Esophagus mucosa (tissue), 1 donor: ENCODE results near the gene HOXB7. TPM values are rescaled to one million over a fixed set of nuclear protein-coding genes. Genes with fewer than 3 reads are reported as not detected.

Source experiments
- ATAC-seq: fragments of 200-7000 bp; cut with Tn5 transposase; one replicate; pipeline ENCODE4 v1.9.1; 2020
- total RNA-seq: library from RNA; stranded (reverse); gene quantifications from one replicate; pipeline ENCODE4 v1.2.4, GENCODE V29; 2023
- donor health status: DM: yes; HTN: yes; CAD: no.

Gene HOXB7
- total RNA-seq, 1 donor from 2014 or later, result 2.1 TPM

GRCh38 chr17:48609033-48609432 is 1.8 kb downstream of the HOXB7 start:
- ATAC-seq, result no peak

DNA sequence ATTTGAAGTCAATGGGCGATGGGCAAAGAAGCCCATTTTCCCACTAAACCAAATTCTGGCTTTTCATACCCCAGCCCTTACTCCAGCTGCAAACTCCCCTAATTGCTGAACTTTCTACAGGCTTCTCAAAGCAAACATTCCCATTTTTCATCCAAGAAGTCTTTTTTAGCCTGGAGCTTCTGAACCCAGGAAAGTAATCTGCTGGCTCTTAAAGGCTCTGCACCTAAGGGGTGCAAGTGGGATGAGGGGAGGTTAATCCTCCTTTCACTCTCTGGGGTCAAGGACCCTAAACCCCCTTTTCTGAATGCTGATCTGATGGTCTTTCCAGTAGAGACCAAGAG is 2.4 kb downstream of the HOXB7 start:
- no peak for ATAC-seq

DNA sequence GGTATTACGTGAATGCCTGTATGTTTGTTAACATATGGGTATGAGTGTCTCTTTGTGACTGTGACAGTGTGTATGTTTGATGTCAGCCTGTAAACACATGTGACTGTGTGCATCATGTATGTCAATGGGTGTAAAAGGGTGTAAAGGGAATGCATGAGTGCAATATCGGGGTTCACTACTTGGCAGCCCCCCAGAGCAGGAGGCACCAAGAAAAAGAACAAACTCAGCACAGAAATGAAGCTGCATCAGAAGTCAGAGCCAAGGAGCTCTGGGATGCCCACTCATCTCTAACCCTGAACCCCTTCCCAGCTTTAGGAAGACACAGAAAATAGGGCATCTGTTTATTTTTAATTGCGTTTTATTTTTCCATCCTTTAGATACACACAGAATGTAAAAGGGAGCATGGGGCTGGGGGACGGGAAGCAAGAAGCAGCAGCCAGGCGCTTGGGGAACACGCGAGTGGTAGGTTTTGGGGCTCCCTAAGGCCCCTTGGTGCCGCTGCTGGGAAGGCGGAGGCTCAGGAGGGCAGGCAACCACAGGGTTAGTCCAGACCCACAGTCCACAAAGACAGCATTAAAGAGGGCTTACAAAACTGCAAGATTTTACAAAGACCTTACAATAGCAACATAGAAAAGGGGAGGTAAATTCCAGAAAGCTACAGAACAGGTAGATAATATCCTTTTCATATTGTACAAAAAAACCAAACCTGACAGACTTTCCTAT is 3.8 kb downstream of the HOXB7 start:
- ATAC-seq, result no peak

DNA sequence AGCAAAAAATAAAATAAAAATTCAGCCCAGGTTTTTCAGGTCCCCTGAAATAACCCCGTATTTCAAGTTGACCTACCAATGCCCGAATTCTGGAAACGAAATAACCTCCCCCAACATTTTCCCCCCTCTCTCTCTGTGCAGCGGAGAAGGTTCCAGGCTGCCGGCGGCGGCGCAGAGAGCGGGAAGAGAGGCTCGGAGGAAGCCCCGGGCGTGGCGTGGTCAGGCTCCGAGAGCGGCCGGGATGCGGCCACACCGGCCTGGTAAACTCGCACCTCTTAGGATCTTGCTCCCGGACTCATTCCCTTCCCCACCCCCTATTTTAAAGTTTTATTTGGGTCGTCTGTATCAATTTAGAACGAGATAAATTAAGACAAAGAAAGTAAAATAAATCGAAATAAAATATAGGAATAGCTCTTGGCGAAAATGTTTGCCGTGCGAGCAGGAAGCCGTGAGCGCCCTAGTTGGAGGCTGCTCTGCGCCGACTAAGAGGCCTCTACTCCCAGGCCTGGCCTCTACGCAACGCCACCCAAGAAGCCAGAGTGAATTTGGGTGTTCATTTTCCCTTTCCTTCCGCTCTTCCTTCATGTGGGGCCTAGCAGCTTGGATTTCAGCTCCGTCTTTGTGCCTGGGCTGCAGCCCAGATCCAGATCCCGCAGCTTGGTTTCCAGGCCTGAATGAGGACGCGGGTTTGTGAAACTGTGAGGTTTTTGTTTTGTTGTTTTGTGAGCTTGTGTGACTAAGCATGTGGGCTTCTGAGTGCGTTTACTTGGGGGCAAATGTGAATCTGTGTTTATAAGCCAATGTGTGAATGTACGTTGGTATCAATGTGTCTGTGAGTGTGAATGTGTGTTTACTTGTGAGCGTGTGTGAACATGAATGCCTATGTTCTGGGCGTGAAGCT is 4.6 kb downstream of the HOXB7 start:
- no peak for ATAC-seq

DNA sequence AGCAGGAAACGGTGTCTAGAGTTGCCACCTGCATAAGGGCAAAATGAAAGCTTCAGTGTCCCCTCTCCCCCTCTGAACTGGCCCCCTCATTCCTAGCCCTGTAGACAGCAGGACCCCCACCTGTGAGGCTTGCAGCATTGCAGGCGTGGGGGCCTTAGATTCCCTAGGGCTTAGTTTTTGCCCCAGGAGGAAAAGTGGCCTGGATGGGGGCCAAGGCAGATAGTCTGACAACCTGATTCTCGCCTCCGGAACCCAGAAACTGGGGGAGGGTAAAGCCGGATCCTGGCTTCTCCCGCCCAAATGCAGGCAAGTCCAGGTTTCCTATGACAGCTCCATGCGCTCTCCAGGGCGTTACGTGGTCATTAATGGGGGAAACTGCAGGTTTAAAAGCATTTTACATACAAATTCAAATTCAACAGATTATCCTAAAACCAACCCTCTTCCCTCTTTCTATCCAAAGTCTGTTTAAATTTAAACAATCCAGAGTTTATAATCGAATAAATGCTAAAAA is 5.4 kb downstream of the HOXB7 start:
- ATAC-seq, result no peak

- ATAC-seq, result no peak
Observed at GRCh38 chr17:48604770-48605329, 6.0 kb downstream of the HOXB7 start, which contains the start of gene HOXB6. Gene HOXB6, minus strand, starts transcription at chr17:48604986. Its CDS starts 6,836 bp downstream, at chr17:48598150.

DNA sequence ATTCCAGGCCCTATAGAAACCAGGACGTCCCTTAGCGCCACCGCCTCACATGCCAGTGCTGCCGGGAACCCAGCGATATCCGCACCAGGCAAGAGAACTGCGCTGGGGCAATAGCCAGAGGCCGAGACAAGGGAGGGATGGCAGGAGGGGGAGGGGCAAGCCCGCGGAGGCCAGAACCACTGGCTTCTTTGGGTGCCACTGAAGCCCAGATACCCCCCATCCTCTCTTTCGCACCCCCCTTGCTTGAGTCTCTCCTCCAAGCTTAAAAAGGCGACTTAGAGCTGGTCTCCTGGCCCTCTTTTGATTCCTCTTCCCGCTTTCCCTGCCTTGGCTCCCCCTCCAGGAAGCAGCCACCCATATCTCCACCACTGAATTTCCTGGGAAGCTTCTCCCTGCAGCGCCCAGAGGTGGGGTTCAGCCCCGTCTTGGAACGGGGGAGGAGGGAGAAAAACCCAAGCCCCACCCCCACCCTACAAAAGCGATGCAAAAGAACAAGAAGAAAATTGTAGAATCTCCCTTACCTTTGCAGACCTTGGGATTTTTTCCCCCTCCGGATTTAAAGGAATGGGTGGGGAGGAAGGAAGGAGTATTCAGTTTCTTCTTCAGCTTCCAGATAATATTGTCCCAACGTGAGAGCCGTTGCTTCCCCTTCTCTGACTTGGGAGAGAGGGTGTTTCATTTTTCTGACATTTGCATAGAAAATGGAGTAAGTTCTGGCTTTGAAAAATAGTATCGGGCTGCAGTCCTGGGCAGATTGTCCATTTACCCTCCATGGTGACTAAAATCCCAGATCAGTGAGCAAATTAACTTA is 6.7 kb downstream of the HOXB7 start:
- no peak for ATAC-seq

GRCh38 chr17:48601539-48602425 is 9.0 kb downstream of the HOXB7 start:
- ATAC-seq, result no peak

DNA sequence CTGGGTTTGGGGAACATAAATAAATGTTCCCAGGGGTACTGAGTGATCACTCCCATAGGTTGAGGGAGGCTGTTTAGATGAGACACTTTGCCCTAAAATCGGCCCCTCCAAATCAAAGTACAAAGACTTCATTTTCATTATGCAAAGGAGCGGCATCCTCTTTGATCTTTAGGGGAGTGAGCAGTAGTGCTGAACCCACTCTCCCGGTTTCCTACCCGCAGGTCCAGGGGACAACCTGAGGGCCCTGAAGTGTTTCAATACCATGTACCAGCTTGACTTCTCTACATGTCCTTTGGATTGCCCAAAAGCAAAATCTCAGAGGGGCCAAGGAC is 9.6 kb downstream of the HOXB7 start:
- no peak for ATAC-seq

- ATAC-seq, result no peak
Observed at GRCh38 chr17:48600244-48601098, 10.3 kb downstream of the HOXB7 start.

DNA sequence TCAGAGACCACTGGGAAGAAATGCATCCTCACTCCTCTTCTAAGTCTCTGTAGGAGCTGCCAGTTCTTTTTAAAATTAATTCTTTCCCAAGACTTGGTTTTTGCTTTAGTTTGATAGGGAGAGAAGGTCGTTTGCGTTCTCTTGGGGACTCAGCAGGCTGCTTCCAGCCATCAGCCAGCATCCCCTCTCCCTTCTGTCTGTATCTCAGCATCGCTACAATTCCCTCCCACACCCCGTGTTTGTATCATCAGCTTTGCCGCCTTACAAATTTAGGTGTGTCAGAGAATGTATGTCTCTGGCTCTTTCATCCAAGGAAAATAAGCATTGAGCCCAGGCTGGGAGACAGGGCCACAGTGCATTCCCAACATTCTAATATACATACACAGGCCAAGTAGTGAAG is 11.5 kb downstream of the HOXB7 start:
- ATAC-seq, result no peak

- no peak for ATAC-seq
Observed at GRCh38 chr17:48598736-48599135, 12.1 kb downstream of the HOXB7 start.

- peak; percentile 35 for ATAC-seq
Observed at GRCh38 chr17:48597778-48598631, 12.8 kb downstream of the HOXB7 start.

DNA sequence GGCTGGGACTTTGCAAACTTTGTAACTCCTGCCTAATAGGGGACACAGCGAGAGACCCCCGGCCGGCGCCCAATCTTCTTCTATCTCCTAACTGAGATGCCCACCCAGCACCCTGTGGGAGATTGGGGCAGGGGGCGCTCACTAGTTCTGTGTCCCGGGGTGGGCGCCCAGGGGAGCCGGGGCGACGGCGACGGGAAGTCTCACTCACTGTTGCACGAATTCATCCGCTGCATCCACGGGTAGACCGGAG is 13.4 kb downstream of the HOXB7 start:
- ATAC-seq, result no peak

- no peak for ATAC-seq
Observed at GRCh38 chr17:48596735-48597527, 13.9 kb downstream of the HOXB7 start.

DNA sequence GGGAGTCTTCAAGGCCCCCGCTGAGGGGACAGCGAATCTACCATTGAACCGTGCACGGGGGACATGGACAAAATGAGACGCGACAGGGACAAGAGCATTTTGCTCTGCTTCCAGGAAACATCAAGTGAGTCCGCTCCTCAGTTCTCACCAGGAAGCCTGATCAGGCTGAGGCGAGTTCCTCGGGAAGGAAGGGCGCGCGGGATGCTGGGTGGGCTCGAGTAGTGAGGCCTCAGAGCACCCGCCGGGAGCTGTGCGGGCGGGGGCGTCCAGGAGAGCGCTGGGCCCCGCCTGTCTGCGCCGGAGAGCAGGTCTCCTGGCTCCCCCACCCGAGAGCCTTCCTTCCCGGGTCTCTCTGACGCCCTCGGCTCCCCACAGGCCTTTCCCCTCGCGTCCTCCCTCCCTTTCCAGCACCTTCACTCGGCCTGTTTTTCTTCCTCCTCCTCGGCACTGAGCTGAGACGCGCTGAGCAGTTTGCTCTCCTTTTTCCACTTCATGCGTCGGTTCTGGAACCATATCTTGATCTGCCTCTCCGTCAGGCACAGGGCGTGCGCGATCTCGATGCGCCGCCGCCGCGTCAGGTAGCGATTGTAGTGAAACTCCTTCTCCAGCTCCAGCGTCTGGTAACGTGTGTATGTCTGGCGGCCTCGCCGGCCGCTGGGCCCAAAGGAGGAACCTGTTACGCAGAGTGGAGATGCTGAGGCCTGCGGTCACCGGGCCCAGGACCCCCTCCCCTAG is 14.7 kb downstream of the HOXB7 start:
- ATAC-seq, result no peak

DNA sequence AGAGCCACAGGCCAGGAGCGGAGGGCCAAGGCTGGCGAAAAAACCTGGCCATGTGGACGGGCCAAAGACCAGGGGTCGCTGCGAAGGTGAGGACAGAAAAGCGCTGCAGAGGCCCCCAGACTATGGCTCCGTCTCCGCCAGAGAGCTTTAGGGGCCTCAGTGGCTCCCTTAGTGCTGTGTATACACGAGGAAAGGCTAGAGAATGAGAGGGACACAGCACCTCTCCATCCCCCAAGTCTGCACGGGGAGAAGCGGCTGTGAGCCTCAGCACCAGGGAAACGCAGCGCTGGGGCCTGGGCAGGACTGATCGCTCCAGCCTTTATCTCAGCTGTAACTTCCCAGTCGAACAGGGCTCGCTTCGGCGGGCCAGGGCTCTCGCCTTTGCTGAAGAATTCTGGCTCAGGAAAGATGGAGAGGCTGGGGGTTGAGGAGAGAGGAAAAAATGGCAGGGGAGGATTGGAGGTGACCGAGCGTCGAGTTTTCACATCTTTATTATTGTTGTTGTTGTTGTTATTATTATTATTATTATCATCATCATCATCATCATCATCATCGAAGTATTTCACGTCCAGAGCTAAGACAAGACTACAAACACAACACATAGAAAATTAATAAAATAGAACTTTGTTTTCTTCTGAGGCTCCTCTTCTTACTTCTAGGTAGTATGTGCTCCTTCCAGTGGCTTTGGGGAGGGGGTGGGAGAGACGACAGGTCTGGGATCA is 15.4 kb downstream of the HOXB7 start:
- no peak for ATAC-seq
